Measurements from ENCODE around the gene KANTR.

KANTR gene

GRCh38 chrX:53153581-53153980 is 59.6 kb downstream of the KANTR start:
- no peak for TF ChIP-seq POLR2A (IDR thresholded peaks at IDR 0.05; ENCODE audit: extremely low read depth, insufficient read length)
- no peak for TF ChIP-seq MAX (IDR thresholded peaks at IDR 0.05; ENCODE audit: low read depth, low read length)
- TF ChIP-seq MYC (IDR thresholded peaks at IDR 0.05; ENCODE audit: low read depth, low read length) = no peak
- TF ChIP-seq CTCF (IDR thresholded peaks at IDR 0.05; ENCODE audit: low read depth, low read length) = no peak
- H3K4me3 ChIP-seq (ENCODE audit: low read depth, low read length) = no peak overlapping the region
- DNase-seq (ENCODE audit: low read depth) = no peak

GRCh38 chrX:53155512-53156206 is 61.7 kb downstream of the KANTR start:
- H3K4me3 ChIP-seq (ENCODE audit: low read depth, low read length) = no peak overlapping the region
- no peak for DNase-seq (ENCODE audit: low read depth)
- no peak for TF ChIP-seq MYC (IDR thresholded peaks at IDR 0.05; ENCODE audit: low read depth, low read length)
- no peak for TF ChIP-seq POLR2A (IDR thresholded peaks at IDR 0.05; ENCODE audit: extremely low read depth, insufficient read length)
- TF ChIP-seq CTCF (IDR thresholded peaks at IDR 0.05; ENCODE audit: low read depth, low read length) = no peak
- TF ChIP-seq MAX (IDR thresholded peaks at IDR 0.05; ENCODE audit: low read depth, low read length) = no peak

GRCh38 chrX:53156207-53156596 is 62.3 kb downstream of the KANTR start:
- no peak for TF ChIP-seq MAX (IDR thresholded peaks at IDR 0.05; ENCODE audit: low read depth, low read length)
- TF ChIP-seq CTCF (IDR thresholded peaks at IDR 0.05; ENCODE audit: low read depth, low read length) = no peak
- TF ChIP-seq MYC (IDR thresholded peaks at IDR 0.05; ENCODE audit: low read depth, low read length) = no peak
- no peak for TF ChIP-seq POLR2A (IDR thresholded peaks at IDR 0.05; ENCODE audit: extremely low read depth, insufficient read length)
- no peak overlapping the region for H3K4me3 ChIP-seq (ENCODE audit: low read depth, low read length)
- no peak for DNase-seq (ENCODE audit: low read depth)

GRCh38 chrX:53159184-53159583 is 65.2 kb downstream of the KANTR start:
- TF ChIP-seq POLR2A (IDR thresholded peaks at IDR 0.05; ENCODE audit: extremely low read depth, insufficient read length) = no peak
- TF ChIP-seq CTCF (IDR thresholded peaks at IDR 0.05; ENCODE audit: low read depth, low read length) = no peak
- no peak for TF ChIP-seq MAX (IDR thresholded peaks at IDR 0.05; ENCODE audit: low read depth, low read length)
- no peak for TF ChIP-seq MYC (IDR thresholded peaks at IDR 0.05; ENCODE audit: low read depth, low read length)
- no peak for DNase-seq (ENCODE audit: low read depth)
- H3K4me3 ChIP-seq (ENCODE audit: low read depth, low read length) = no peak overlapping the region

GRCh38 chrX:53160297-53160983 is 66.5 kb downstream of the KANTR start:
- no peak for TF ChIP-seq CTCF (IDR thresholded peaks at IDR 0.05; ENCODE audit: low read depth, low read length)
- TF ChIP-seq MYC (IDR thresholded peaks at IDR 0.05; ENCODE audit: low read depth, low read length) = no peak
- TF ChIP-seq MAX (IDR thresholded peaks at IDR 0.05; ENCODE audit: low read depth, low read length) = no peak
- TF ChIP-seq POLR2A (IDR thresholded peaks at IDR 0.05; ENCODE audit: extremely low read depth, insufficient read length) = no peak
- no peak overlapping the region for H3K4me3 ChIP-seq (ENCODE audit: low read depth, low read length)
- DNase-seq (ENCODE audit: low read depth) = no peak
